Fibroblast of mammary gland (primary cell): ENCODE results near the gene BCAS3.

Source experiments
- DNase-seq: peaks from one replicate; pipeline ENCODE4 v3.0.0-alpha.2; 2010; ENCODE audit warnings: low read depth
- H3K4me3 ChIP-seq: 2 replicates; pipeline ENCODE4 v1.5.1; 2011; ENCODE audit warnings: low read depth, mild to moderate bottlenecking, low read length, moderate library complexity; ENCODE audit not compliant: control insufficient read depth
- CTCF ChIP-seq: conservative IDR thresholded peaks from 2 replicates; pipeline ENCODE4 v1.5.1; 2011; ENCODE audit warnings: low read depth, low read length, inconsistent platforms; ENCODE audit not compliant: control insufficient read depth, insufficient read depth

BCAS3 gene

GRCh38 chr17:60747069-60747808 lies 69.6 kb downstream of the BCAS3 start:
- no peak for DNase-seq
- no peak overlapping the region for H3K4me3 ChIP-seq
- TF ChIP-seq CTCF = no peak

GRCh38 chr17:60748204-60748603 lies 70.6 kb downstream of the BCAS3 start:
- DNase-seq = no peak
- TF ChIP-seq CTCF = no peak
- H3K4me3 ChIP-seq = no peak overlapping the region

- H3K4me3 ChIP-seq = no peak overlapping the region
- no peak for DNase-seq
- TF ChIP-seq CTCF = no peak
Measured at GRCh38 chr17:60749050-60749449, 71.4 kb downstream of the BCAS3 start.

GRCh38 chr17:60749708-60750107 lies 72.1 kb downstream of the BCAS3 start:
- H3K4me3 ChIP-seq = no peak overlapping the region
- no peak for DNase-seq
- no peak for TF ChIP-seq CTCF

GRCh38 chr17:60750640-60751039 lies 73.0 kb downstream of the BCAS3 start:
- TF ChIP-seq CTCF = no peak
- DNase-seq = no peak
- H3K4me3 ChIP-seq = no peak overlapping the region

GRCh38 chr17:60751884-60752283 lies 74.2 kb downstream of the BCAS3 start:
- TF ChIP-seq CTCF = no peak
- DNase-seq = no peak
- H3K4me3 ChIP-seq = no peak overlapping the region

GRCh38 chr17:60752873-60753577 lies 75.4 kb downstream of the BCAS3 start:
- no peak overlapping the region for H3K4me3 ChIP-seq
- DNase-seq = no peak
- no peak for TF ChIP-seq CTCF
